HEK293T (cell line): ENCODE measurements around the gene KNTC1.

Experiments used
- ARNT ChIP-seq: fragments of 450-650 bp; IDR thresholded peaks from 2 replicates; pipeline ENCODE4 v1.6.1; 2017; ENCODE audit warnings: mild to moderate bottlenecking
- BHLHE40 ChIP-seq: fragments of 450-650 bp; IDR thresholded peaks from 2 replicates; pipeline ENCODE4 v1.6.1; 2016; ENCODE audit warnings: mild to moderate bottlenecking, moderate library complexity, borderline replicate concordance
- CTBP1 ChIP-seq: fragments of 450-650 bp; IDR thresholded peaks from 2 replicates; pipeline ENCODE4 v1.6.1; 2016; ENCODE audit warnings: borderline replicate concordance
- ELF4 ChIP-seq: fragments of 450-650 bp; IDR thresholded peaks from 2 replicates; pipeline ENCODE4 v1.6.1; 2017; ENCODE audit warnings: antibody characterized with exemption
- FOXA1 ChIP-seq: fragments of 450-650 bp; IDR thresholded peaks from 2 replicates; pipeline ENCODE4 v1.6.1; 2016; ENCODE audit warnings: mild to moderate bottlenecking
- FOXM1 ChIP-seq: fragments of 450-650 bp; IDR thresholded peaks from 2 replicates; pipeline ENCODE4 v1.6.1; 2017; ENCODE audit warnings: mild to moderate bottlenecking, borderline replicate concordance
- L3MBTL2 ChIP-seq: fragments of 450-650 bp; conservative IDR thresholded peaks from 2 replicates; pipeline ENCODE4 v1.6.1; 2016; ENCODE audit warnings: mild to moderate bottlenecking
- LEF1 ChIP-seq: fragments of 450-650 bp; IDR thresholded peaks from 2 replicates; pipeline ENCODE4 v1.6.1; 2017; ENCODE audit warnings: mild to moderate bottlenecking, borderline replicate concordance
- SP1 ChIP-seq: fragments of 450-650 bp; IDR thresholded peaks from 2 replicates; pipeline ENCODE4 v1.6.1; 2017
- SUZ12 ChIP-seq: fragments of 450-650 bp; IDR thresholded peaks from 2 replicates; pipeline ENCODE4 v1.6.1; 2016; ENCODE audit warnings: mild to moderate bottlenecking
- ZNF384 ChIP-seq: fragments of 450-650 bp; IDR thresholded peaks from 2 replicates; pipeline ENCODE4 v1.6.1; 2016
- TF ChIP-seq, protein P1 (sequence below): fragments of 450-650 bp; IDR thresholded peaks from 2 replicates; pipeline ENCODE4 v1.6.1; 2016

DNA sequence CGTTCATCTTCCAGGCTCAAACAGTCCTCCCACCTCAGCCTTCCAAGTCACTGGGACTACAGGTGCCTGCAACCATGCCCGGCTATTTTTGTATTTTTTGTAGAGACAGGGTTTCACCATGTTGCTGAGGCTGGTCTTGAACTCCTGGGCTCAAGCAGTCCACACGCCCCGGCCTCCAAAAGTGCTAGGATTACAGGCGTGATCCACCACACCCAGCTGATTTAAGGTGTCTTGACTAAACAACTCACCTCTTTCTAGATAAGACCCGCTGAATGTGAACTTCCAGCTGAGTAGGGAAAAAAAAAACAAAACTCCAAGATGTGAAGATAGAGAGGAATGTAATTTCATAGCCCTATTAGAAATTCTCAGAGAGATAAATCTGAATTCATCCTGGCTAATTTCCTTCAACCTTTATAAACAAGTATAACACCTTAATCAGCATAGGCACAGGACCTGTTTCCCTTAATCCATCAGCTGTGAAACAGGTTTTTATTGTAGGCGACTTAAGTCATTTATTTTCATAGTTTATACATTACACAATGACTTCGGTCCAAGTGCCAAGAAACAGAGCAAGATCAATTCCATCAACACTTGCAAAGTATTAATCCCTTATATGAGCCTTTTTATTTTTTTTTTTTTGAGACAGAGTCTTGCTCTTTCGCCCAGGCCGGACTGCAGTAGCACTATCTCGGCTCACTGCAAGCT lies 124.6 kb downstream of the KNTC1 start:
- TF ChIP-seq FOXA1 (no peak), FOXM1 (no peak), SP1 (no peak), CTBP1 (no peak), ARNT (no peak), ZNF384 (no peak), LEF1 (no peak), SUZ12 (no peak), BHLHE40 (no peak), L3MBTL2 (no peak), ELF4 (no peak)
- TF ChIP-seq, protein P1, sequence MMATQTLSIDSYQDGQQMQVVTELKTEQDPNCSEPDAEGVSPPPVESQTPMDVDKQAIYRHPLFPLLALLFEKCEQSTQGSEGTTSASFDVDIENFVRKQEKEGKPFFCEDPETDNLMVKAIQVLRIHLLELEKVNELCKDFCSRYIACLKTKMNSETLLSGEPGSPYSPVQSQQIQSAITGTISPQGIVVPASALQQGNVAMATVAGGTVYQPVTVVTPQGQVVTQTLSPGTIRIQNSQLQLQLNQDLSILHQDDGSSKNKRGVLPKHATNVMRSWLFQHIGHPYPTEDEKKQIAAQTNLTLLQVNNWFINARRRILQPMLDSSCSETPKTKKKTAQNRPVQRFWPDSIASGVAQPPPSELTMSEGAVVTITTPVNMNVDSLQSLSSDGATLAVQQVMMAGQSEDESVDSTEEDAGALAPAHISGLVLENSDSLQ = no peak
